ENCODE results near the gene PBRM1.

- no peak for TF ChIP-seq POLR2AphosphoS5 (IDR thresholded peaks at IDR 0.05)
- TF ChIP-seq POLR2A (IDR thresholded peaks at IDR 0.05) = no peak
- no peak for TF ChIP-seq CTCF (IDR thresholded peaks at IDR 0.05)
- no peak for TF ChIP-seq EP300 (IDR thresholded peaks at IDR 0.05)
These were observed 30.1 kb upstream of the PBRM1 start for GRCh38 chr3:52715714-52716305.

Data from suprapubic skin (tissue), 4 donors.